ENCODE measurements around the gene IKZF4.

GRCh38 chr12:56004211-56004610 lies 16.6 kb upstream of the IKZF4 start:
- TF ChIP-seq CTCF (IDR thresholded peaks at IDR 0.05) (no peak), POLR2A (IDR thresholded peaks at IDR 0.05) (no peak)

Measured in lower leg skin (tissue), 3 donors.